Sciatic nerve (tissue), 2 donors: ENCODE results near the gene CD163. TPM values are rescaled to one million over a fixed set of nuclear protein-coding genes. Genes with fewer than 3 reads are reported as not detected.
"Not testable (repeated sequence)": the region's sequence is repeated elsewhere in the genome, so short reads cannot be mapped to it uniquely, and the experiment has no call there.

Source experiments
- ATAC-seq: fragments of 200-7000 bp; cut with Tn5 transposase; one replicate; pipeline ENCODE4 v1.9.1; 2020; ENCODE audit warnings: mild to moderate bottlenecking, moderate library complexity
- DNase-seq: peaks from one replicate; pipeline ENCODE4 v3.0.0-alpha.2; 2020; ENCODE audit warnings: low spot score
- intact Hi-C: fragments of 100-400 bp; cut with DNase I; formaldehyde crosslinking; loops from one replicate; pipeline ENCODE4 v1.14.2; 2022
- total RNA-seq: library from RNA; stranded (reverse); fragmentation: NEBNext Ultra II Directional; extraction: Animal tissue kit (Norgen Biotek cat#: 25700); gene quantifications from one replicate; pipeline ENCODE4 v1.2.1, GENCODE V29; 2021
- donor health status: DM: no; HTN: no; CAD: no.
- donor health status: DM: no; HTN: no; CAD: no.

Gene CD163
- total RNA-seq, 1 donor from 2014 or later: 91.9 TPM

- ATAC-seq: peak; percentile 81
- intact Hi-C loops: no loop called here
Measured at GRCh38 chr12:7460375-7461259, 43.0 kb downstream of the CD163 start.

GRCh38 chr12:7459973-7460372 is 43.6 kb downstream of the CD163 start:
- intact Hi-C loops: no loop called here
- peak; percentile 20 for ATAC-seq

More at GRCh38 chr12:7460375-7461259, 43.0 kb downstream of the CD163 start:
- no peak for DNase-seq

GRCh38 chr12:7451756-7452155 is 51.8 kb downstream of the CD163 start:
- intact Hi-C loops: no loop called here
- ATAC-seq: no peak
- no peak for DNase-seq

More at GRCh38 chr12:7459973-7460372, 43.6 kb downstream of the CD163 start:
- no peak for DNase-seq

- DNase-seq (no peak), ATAC-seq (no peak)
- intact Hi-C loops: no loop called here
Measured at GRCh38 chr12:7450667-7451066, 52.9 kb downstream of the CD163 start.

GRCh38 chr12:7448099-7448498 is 55.5 kb downstream of the CD163 start:
- intact Hi-C loops: no loop called here
- DNase-seq: no peak
- no peak for ATAC-seq

- DNase-seq: no peak
- intact Hi-C loops: no loop called here
- no peak for ATAC-seq
Measured at GRCh38 chr12:7444537-7444936, 59.0 kb downstream of the CD163 start.

- ATAC-seq: no peak
- intact Hi-C loops: no loop called here
- no peak for DNase-seq
Measured at GRCh38 chr12:7444076-7444475, 59.5 kb downstream of the CD163 start, which contains the start of gene CD163L1. Gene CD163L1 (minus strand): TSS chr12:7444153. CDS start chr12:7444127, 26 bp downstream.

GRCh38 chr12:7441216-7441615 is 62.4 kb downstream of the CD163 start:
- intact Hi-C loops: no loop called here
- DNase-seq: no peak
- no peak for ATAC-seq

GRCh38 chr12:7439579-7440505 is 63.7 kb downstream of the CD163 start:
- DNase-seq (no peak), ATAC-seq (peak; percentile 68)
- intact Hi-C loops: no loop called here

GRCh38 chr12:7438291-7438995 is 65.1 kb downstream of the CD163 start:
- intact Hi-C loops, DNase-seq, ATAC-seq: not testable (repeated sequence)

GRCh38 chr12:7437494-7437893 is 66.1 kb downstream of the CD163 start:
- DNase-seq, ATAC-seq, intact Hi-C loops: not testable (repeated sequence)

- intact Hi-C loops: no loop called here
- DNase-seq (no peak), ATAC-seq (no peak)
Measured at GRCh38 chr12:7434670-7435069, 68.9 kb downstream of the CD163 start.

- intact Hi-C loops: no loop called here
- ATAC-seq (no peak), DNase-seq (no peak)
Measured at GRCh38 chr12:7433276-7433822, 70.2 kb downstream of the CD163 start.

GRCh38 chr12:7431993-7432685 is 71.4 kb downstream of the CD163 start:
- DNase-seq: no peak
- intact Hi-C loops: no loop called here
- no peak for ATAC-seq
